NCI-H2227 (cell line): ENCODE results near the gene OSBPL2.

Experiments
- DNase-seq: peaks from one replicate; lab custom pipeline; 2025; ENCODE audit not compliant: unreplicated experiment; lab: John Stamatoyannopoulos, UW

Gene OSBPL2

DNA sequence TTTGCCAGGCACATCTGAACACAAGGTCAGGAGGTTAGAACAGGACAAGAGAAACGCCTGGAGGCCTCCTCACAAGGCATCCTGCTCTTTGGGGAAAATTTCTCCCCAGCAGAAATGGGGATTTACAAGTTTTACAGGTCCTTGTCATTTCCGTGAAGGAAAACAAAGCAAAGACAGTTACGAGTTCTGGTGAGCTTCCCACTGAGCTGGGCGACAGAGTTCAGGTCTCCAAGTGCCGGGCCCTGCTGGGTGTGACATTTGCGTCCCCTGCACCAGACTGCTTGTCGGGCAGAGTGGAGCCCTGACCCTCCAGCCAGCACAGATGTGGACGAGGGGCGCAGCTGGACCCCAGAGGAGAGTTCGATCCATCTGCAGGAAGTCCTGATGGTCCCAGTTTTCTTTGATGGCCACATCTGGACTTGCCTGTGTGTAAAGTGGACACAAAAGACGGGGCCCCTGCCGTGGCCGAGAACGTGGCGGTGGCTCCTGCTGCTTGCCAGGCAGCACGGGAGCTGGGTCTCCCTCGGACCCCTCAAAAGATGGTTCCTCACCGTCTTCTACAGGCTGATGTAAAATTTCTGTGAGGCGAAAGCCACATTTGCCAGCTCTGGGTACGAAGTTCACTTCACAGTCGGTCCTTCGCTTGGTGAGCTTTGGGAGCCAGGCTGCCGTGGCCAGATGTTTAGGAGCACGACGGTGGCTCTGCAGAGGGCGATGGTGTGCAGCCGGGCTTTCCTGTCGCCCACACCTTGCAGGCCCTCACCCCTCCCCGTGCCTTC lies 59.3 kb downstream of the OSBPL2 start:
- no peak for DNase-seq

DNA sequence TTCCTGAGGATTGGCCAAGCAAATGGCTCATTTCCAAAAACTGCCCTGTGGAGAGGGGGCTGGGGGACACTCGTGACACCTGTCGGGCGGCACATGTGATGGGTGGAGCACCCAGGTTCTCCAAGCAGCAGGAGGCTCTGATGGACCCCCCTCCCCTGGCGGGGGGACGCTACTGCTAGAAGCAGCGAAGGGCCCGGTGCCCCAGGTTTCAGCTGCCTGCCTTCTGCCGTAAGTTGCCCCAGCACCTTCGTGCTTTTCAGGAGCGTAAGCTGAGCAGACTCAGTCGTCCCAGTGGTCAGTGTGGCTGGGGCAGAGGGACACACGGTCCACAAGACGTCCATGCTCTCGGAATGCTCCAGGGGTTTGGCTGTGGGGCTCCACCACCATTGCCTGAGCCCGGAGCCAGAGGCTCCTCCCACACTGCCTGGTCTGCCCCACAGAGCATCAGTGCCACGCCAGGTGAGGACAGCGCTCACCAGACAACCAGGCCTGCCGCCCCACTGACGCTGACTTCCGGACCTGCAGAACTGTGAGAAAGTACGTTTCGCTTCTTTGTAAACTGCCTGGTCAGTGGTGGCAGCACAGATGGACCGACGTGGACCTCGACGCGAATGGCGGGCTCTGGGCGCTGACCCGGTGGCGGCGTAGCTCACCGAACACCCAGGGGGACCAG lies 60.4 kb downstream of the OSBPL2 start:
- DNase-seq, result no peak

DNA sequence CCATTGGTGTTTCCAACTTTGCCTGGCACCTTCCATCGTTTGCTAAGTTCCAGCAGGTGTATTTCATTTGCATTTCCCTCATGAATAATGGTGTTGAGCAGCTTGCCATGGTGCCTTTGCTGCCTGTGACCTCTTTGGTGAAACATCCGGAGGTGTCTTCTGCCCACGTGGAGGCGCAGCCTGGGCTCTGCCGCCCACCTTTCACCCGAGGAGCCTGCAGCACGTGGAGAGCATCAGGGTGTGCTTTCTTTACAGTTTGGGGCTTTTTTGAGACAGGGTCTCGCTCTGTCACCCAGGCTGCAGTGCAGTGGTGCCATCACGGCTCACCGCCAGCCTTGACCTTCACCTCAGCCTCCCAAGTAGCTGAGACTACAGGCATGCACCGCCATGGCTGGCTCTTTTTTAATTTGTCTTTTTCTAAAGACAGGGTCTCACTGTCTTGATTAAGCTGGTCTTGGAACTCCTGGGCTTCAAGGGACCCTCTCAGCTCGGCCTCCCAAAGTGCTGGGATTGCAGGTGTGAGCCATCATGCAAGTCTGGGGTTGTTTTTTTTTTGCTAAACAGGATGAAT lies 61.4 kb downstream of the OSBPL2 start:
- no peak for DNase-seq

DNA sequence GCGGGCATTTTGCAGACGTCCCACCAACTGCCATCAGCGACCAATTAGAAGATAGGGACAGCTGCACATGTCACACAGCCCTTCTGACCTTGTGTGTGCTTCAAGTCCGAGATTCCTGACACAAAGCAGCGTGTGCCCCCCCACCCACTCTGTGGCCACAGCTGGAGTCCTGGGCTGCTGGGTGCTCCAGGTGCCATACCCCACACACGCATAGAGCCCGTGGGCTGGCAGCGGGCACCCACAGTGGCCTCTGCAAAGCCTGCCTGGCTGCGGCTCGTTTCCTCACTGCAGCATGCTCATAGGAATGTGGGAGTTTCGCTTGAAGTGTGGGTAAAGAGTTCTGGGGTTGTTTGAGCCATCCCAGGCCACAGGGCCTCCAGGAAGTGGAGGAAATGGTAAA lies 62.0 kb downstream of the OSBPL2 start:
- no peak for DNase-seq

DNA sequence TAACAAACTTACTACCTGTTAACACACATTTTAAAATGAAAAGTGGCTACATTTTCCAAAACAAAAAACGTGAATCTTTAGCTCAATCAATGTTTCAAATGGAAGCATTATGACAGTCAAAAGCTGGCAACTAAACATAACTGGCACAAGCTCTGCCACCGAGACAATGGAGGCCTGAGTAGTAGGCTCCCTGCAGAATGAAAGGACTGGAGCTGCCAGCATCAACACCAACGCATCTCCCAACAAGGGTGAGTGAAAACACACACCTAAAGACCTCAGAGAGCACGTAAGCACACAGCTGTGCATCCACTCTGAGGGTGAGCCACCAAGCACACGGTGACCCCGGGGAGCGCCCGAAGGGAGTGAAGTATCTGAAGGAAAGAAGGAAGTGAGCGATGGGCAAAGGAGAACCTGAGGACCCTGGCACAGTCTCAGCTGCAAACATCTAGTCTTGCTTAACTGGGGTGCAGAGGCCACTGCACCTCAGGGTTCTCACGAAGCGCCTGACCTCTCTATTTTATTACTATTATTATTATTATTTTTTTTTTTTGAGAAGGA lies 62.9 kb downstream of the OSBPL2 start:
- no peak for DNase-seq

DNA sequence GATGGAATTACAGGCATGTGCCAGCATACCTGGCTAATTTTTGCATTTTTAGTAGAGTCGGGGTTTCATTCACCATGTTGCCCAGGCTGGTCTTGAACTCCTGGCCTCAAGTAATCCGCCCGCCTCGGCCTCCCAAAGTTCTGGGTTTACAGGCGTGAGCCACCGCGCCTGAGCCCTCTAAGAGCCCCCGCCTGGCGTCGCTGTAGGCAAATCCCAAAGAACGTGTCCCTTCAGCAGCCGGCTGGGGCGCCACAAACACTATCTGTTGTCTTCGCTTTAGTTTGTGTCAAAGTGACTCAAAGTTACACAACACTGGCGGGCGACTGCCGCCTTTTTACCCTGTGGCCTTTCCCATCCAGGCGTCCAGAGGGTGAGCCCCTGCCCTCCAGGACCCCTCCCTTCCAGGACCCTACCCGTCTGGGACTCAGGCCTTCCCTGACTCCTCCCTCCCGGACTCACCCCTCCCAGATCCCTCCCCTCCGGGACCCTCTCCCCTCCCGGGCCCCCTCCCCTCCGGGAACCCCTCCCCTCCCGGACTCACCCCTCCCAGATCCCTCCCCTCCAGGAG lies 63.5 kb downstream of the OSBPL2 start:
- peak; percentile 95 for DNase-seq

DNA sequence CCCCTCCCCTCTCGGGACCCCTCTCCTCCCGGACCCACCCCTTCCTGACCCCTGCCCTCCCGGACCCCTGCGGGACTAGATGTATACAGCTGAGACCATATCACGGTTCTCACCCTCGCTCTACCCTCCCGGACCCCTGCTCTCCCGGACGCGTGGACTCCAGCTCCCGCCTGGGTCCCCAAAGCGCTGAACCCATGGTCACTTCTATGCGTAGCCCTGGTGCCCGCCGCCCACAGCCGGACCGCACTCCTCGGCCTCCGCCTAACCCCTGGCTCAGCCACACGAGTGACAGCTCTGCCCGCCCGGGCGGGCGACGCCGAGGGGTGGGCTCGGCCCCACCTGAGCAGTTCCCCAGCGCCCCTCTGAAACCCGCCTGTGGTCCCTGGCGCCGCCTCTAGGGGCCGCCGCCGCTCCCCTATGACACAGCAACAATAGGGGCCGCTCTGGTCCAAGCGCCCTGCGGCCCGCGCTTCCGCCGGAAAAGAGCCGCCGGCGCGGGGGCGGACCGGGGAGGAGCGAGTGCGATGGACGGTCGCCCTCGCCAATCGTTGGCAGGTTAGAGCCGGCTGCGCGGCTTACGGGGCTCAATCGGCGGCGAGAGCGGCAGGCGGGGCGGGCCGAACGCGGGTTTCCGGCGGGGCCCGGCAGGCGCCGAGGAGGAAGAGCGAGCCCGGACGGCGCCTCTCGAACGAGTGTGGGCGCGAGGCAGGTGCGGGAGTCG lies 64.2 kb downstream of the OSBPL2 start, which contains the start of gene ADRM1:
Gene ADRM1 (plus strand): TSS at position 657 of the 721 bp plus-strand sequence. CDS start 572 bp downstream, outside the sequence.
- DNase-seq, result peak; percentile 99

DNA sequence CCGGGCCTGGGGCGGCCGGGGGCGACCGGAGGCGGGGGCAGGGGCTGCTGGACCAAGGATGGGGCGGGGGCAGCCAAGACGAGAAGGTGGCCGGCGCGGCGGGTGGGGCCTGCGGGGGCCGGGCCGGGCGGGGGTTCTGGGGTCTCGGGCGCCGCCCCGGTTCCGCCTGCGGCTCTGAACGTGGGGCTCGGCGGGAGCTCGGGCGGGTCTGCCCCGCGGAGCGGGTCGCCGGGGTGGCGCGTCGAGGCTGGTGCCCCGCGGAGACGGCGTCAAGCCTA lies 64.7 kb downstream of the OSBPL2 start:
- DNase-seq, result no peak

DNA sequence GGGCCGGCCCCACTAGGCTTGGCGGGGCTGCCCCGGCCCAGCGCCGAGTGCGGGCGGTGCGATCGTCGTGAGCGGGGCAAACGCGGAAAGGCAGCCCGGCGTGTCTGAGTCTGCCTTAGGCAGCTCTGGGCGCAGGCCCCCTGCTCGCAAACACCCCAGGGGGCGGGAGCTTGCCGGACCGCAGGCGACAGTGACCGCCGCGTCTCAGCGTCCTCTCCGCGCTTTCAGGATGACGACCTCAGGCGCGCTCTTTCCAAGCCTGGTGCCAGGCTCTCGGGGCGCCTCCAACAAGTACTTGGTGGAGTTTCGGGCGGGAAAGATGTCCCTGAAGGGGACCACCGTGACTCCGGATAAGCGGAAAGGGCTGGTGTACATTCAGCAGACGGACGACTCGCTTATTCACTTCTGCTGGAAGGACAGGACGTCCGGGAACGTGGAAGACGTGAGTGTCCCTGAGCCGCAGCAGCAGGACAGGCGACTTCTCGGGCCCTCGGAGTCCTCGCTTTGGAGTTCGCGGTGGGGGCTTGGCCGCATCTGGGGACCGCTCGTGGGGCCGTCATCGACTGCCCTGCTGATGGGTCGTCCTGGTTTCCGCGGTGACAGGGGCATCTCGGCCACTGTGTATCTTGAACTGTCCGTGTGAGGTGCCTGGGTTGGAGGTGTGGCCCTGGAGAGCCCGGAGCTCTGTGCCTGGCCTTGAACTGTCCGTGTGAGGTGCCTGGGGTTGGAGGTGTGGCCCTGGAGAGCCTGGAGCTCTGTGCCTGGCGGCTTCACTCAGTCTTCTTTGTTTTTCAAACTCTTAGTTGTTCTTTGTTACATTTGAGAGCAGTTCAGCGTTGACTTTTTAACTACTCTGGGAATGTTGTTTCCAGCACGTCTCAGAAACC lies 65.3 kb downstream of the OSBPL2 start:
- DNase-seq, result peak; percentile 63

DNA sequence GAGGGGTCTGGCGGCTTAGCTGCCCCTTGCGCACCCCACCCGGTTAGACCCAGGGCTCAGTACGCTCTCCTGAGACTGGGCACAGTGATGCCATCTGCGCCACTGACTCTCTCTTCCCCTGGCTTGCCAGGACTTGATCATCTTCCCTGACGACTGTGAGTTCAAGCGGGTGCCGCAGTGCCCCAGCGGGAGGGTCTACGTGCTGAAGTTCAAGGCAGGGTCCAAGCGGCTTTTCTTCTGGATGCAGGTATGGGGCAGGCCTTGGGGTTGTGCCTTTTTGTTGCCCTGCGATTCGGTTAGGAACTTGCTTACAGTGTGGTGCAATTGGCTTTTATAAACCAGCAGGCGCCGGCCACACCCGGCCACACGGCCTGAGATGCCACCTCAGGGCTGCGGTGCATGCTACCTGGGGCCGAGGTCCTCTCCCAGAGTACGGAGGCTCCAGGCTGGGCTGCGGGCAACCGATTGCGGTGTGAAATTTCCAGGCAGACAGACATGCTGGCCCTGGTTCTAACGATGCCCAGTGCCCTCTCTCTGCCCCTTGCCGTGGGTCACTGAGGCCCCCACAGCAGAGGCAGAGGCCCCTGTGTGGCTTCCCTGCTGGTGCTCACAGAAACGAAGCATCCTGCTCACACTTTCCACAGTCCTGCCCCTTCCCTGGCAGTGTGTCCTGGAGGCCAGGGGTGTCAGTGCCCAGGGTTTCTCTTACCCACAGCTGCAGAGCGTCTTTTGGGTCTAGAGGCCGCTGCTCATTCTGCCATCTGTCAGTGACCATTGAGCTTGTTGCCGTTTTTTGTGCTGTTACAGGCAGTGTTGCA lies 66.2 kb downstream of the OSBPL2 start:
- no peak for DNase-seq

DNA sequence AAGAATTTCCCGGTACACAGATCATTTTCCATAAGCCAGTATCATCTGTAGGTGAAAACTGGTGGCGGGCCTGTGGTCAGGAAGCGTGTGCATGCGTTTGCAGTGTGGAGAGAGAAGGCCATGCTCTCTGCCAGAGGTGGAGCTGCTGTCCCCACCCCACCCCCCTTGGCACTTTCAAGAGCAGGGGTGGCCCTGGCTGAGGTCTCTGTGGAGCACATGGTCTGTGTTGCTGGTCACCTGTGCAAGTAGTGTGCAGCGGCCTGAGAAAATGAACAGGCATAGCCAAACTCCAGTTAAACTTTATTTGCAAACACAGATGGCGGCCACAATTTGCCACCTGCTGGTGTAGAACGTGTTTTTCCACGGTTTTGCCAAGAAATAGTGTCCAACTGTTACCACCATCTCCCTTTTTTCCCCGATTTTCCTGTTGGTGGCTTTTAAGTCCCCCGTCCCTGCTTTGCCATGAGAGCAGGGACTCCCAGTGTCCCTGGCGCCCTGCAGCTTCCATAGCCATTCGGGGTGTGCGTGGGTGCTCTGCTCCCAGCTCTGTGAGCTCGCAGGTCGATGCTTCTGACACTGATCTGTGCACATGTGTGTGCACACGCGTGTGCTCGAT lies 66.9 kb downstream of the OSBPL2 start:
- DNase-seq, result no peak

DNA sequence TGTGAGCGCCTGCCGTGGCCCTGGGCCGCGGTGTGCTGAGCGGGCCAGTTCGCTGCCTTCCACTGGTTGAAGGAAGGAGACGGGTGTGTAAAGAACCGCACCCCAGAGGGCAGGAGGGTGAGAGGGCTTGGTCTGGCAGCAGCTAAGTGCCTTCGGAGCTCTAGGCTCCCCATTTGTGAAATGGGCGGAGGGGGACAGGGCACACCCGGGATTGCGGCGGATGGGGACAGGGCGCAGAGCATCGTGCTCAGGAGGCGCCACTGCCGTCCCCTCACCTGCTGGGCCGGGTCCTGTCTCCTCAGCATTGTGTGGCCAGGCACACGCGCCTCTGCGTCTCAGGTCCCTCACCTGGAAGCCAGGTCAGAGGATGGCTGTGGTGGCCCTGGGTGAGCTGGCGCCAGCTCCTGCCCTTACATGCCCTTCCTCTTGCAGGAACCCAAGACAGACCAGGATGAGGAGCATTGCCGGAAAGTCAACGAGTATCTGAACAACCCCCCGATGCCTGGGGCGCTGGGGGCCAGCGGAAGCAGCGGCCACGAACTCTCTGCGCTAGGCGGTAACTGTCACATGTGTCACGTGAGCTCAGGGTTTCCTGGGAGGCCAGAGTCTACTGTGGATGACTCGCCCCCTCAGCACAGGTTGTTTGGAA lies 67.6 kb downstream of the OSBPL2 start:
- DNase-seq, result no peak

DNA sequence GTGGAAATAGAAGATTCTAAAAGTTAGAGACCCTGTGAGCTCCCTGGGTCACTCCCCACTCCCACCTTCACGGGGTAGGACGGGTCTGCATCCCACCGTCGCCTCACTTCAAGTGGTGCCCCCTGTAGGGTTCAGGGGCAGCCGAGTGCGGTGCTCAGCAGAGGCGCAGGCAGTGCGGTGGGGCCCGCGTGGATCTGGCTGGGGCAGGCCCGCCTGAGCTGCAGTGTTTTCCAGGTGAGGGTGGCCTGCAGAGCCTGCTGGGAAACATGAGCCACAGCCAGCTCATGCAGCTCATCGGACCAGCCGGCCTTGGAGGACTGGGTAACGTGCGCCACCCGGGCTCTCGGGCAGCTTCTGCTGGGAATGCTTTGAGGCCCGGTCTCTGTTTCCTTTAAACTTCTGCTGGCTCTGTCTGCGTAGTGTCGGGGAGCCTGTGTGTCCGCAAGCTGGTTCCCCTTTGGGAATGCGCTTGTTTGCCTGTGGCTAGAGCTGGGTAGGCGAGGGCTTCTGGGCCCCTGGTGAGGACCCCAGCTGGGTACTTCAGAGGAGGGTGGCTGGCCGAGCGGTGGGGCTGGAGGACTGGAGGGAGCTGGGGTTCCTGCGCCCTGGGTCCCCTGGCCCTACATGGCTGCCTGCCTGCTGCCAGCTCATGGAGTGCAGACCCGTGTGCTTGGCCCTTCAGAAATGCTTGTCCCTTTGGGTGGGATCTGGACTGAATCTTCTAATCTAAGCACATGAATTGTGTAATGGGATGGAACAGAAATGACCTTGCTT lies 68.3 kb downstream of the OSBPL2 start:
- no peak for DNase-seq

DNA sequence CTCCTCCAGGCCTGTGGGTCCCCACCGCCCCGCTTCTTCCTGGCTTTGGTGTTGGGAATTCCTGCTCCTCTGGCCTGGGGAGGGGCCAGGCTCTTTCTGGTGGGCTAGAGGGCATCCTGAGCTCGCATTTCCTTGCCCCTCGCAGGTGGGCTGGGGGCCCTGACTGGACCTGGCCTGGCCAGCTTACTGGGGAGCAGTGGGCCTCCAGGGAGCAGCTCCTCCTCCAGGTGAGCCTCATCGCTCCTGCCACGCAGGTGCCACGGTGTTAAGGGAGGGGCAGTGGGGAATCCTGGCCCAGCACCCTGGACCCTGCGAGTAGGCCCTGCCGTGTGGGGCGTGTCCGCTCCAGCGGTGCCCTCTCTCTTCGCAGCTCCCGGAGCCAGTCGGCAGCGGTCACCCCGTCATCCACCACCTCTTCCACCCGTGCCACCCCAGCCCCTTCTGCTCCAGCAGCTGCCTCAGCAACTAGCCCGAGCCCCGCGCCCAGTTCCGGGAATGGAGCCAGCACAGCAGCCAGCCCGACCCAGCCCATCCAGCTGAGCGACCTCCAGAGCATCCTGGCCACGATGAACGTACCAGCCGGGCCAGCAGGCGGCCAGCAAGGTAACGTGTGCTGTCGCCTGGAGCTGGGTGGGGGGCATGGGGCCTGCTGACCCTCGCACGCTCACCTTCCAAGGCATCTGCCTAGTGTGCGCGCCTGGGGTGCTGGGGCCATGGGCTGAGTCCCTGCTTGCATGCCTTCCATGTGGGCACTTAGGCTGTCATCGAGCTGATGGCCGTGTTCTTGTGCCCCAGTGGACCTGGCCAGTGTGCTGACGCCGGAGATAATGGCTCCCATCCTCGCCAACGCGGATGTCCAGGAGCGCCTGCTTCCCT lies 69.1 kb downstream of the OSBPL2 start:
- DNase-seq, result no peak

DNA sequence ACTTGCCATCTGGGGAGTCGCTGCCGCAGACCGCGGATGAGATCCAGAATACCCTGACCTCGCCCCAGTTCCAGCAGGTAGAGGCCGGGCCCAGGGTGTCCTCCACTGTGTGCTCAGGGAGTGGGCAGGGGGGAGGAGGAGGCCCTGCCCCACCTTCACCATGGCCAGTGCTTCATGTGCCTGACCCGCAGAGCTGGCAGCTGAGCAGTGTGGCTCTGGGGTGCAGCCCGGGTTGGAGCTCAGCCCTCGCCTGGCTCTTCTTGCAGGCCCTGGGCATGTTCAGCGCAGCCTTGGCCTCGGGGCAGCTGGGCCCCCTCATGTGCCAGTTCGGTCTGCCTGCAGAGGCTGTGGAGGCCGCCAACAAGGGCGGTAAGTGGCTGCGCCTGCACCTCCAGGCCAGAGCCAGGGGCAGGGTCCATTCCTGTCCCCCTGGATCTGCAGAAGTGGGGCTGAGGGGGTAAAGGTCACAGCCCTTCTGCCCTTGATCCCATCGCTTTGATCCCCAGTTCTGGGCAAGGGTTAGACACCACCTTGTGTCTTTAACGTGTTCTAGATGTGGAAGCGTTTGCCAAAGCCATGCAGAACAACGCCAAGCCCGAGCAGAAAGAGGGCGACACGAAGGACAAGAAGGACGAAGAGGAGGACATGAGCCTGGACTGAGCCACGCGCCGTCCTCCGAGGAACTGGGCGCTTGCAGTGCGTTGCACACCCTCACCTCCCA lies 69.9 kb downstream of the OSBPL2 start:
- DNase-seq, result no peak
